Limb (tissue), 2 donors: ENCODE measurements around the gene ITPKB.

Source experiments
- DNase-seq, 2 donors: peaks; one replicate each; pipeline ENCODE4 v3.0.0-alpha.2; 2016; ENCODE audit errors: extremely low spot score in 2 of 2

Gene ITPKB

DNA sequence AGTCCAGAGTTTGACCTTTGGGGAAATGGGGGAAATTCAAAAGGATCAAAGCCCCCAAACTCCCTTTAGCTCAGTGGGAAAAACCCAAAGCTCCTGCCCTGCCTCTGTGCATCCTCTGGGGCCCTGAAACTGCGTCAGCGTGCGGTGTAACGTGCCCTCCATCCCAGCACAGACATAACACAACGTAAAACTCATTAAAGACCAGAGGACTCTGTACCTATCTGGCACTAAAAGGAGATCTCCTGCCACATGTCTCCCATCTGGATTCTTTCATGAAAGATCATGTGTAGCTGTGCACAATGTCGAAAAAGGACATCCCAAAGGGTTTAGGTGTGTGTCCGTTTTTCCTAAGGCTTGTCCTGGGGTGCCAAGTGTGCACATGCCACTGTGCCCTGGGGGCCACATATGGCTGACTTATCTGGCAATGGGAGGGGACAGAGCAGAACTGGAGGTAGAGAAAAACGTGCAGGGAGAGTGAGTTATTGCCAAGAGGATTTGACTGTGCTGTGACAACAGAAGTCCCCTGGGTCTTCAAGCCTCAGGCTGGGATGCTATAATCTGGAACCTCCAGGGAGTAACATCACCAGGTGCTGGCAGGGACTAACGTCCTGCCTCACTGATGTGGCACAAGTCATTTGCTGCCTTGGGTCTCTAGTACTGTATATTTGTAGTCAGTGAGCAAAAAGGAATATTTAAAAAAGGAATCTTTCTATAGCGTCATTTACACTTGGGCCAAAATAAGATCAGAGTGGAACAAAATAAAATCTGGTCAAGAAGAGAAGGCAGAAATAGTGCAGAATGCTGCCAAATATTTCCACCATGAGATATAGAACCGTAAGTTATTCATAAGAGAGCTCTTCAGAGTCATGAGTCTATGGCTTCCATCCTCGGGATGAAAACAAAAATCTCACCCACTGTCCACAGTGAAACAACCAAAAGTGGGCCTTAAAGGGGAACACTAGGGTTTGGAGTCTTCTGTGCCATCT lies 52.3 kb downstream of the ITPKB start:
- no peak for DNase-seq

DNA sequence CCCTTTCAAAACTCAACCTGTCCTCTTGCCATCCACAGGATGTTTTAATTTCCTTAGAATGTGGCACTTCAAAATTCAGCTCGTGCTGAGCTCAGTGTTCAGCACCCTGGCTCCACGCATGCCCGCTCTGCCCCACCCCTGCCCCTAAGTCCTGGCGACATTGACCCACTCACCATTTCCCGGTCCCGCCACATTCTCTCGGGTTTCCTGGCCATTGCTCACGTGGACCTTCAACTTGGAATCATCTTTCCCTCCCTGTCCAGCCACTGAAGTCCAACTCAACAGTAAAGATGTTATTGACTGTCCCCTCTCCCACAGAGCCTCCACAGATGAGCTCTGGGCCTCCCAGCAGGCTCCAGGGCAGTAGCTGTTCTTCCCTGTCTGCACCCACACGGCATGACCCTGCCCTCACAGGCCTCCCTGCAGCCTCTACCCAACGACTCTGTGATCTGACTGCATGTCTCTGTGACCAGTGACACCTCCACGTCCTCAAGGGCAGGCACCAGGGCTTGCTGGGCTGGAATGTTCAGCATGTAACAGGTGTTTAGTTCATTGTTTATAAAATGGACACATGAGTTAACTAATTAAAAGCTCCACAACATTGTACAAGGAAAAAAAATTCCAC lies 53.8 kb downstream of the ITPKB start:
- DNase-seq = no peak

DNA sequence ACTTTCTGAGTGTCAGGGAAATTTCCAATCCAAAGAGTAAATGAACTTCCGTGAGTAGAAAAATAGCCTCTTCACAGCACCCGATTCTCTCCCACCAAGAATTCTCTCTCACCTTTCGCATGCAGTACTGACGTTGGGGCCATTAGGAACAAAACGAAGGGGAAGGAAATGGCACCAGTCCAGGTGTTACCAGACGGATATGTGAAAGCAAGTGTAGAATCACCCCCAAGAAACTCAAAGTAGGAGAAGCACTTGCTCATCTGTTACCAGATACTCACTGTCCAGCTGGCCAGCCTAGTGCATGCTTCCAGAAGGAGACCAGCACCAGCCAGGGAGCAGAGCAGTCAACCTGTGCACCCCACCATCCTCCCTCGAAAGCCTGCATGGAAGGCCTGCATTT lies 55.1 kb downstream of the ITPKB start:
- no peak for DNase-seq

DNA sequence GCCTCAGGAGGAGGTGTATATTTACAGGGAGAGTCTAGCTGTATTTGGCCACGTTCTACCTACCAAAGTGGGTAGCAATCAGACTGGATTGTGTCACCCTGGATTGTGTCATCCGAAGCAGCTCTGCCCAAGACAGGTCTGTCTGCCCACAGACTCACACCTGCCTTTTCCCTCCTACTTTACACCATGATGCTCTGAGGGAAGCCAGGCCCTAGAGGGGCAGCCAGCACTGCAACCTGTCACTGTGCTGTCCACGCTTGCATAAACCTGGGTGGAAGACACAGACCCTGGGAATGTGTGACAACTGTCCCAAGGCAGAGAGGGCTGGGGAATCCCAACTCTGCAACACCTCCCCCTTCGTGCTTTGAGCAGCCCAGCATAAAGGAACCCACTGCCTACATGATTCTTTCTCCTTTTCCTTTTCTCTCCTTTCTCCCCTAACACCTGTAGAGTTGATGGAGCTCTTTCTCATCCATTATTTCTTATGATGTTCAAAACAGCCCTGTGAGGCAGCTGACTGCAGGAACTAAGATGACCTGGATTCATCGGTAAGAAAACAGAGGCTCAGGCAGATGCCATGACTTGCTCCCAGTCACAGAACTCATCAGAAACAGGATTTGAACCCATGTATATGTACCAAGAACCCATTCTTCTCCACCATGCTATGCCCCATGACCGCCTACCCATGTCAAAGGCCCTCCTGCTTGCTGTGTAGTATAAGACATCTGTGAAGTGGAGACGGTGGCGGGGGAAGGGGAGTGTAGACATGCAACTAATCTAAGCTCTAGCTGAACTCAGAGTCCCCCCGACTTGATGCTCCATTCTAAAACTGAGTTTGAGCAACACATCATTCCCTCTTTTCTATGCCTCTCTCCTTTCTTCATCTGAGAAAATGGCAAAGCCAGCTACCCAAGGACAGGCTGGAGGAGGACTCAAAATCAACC lies 55.9 kb downstream of the ITPKB start:
- no peak for DNase-seq

DNA sequence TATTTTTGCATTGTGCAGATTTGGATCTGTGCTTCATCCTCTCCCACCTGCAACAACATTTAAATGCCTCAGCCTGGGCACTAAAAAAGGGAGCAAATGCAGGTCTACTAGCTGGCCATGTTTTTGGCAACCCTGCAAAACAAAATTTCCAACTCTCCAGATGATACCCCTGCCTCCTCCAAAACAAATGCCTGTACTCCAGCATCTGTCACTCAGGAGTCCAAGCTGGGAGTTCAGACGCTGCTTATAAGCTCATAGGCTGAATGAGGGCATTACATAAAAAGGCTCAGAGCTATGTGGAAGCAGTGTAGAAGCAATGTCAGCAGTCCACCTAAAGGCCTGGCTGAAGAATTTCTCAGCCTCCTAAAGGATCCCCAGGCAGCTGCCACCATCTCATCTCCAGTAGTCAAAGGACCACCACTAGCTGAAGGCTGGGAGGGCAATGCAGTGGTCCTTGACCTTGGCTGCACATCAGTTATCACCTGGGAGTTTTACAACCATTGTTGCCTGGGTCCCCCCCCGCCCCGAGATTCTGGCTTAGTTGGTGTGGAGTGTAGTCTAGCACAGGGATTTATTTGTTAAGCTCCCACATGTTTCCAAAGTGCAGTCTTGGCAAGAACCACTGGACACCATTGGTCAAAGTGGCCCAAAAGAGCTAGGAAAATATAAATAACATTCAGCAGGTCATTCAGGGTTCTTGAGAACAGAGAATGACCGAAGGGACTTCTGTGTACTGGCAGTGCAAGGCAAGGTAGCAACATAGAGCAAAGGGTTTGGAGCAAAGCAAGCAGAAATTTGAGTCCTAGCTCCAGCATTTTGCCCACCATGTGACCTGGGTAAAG lies 57.2 kb downstream of the ITPKB start:
- no peak for DNase-seq

DNA sequence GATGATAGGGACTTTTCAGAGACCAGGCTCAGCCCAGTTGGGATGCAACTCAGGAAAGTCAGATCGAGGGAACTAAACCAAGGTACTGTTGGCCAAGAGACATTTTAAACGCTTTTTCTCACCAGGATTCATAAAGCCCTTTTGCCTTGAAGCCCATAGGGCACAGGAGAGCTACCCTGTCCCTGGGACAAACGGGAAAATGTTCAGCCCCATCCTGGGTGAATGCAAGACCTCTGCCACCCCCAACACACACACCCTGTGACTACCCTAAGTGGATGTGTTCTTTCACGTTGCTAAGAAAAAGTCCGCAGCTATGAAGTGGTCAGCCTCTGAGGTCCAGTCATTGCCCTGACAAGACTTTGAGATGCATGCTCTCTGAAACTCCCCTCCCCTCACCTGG lies 58.4 kb downstream of the ITPKB start:
- DNase-seq = no peak

DNA sequence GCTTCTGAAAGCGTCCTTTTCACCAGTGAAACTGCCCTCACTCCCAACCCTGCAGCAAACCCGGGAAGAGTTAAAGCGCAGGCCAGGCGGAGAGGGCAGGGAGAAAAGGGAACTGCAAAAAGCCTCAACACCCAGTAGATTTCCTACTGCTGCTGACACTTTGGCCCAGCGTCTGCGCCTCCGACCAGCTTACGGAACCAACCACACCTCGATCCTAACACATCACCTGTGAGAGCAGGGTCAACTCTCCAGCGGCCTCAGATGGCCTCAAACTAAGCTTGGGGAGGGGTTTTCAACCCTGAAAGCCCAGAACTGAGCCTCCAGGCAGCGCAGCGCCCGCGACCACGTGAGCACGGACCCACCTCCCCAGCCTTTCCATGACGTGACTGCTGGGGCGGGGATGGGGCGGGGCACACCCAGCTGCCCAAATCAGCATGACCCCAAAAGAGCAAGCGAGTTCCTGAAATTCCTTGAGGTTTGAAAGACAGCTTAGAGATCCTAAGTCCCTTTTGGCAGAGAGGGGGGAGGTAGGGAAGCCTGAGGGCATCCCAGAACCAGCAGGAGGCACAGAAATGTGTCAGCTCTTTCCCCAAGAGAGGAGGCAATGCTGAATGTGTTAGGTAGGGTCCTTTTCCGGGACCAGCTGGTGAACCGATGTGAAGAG lies 59.1 kb downstream of the ITPKB start:
- peak; percentile 87 to 93 for DNase-seq

DNA sequence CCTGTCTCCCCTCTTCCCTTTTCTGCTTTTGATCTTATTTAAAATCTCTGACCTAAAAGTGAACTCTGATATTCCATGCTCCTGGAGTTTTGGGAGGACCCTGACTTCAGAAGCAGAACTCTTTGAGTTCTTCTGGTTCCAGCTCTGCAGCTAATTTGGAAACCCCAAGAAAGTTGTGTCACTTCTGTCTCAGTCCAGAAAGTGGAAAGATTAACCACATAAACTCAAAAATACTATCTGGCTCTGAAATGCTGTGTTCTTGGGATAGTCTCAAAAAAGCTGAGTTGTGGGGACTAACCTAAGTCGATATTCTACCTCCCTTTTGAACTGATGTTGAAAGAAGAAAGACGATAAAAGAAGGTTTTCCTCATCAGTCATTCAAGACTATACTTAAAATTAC lies 59.8 kb downstream of the ITPKB start:
- DNase-seq = no peak

DNA sequence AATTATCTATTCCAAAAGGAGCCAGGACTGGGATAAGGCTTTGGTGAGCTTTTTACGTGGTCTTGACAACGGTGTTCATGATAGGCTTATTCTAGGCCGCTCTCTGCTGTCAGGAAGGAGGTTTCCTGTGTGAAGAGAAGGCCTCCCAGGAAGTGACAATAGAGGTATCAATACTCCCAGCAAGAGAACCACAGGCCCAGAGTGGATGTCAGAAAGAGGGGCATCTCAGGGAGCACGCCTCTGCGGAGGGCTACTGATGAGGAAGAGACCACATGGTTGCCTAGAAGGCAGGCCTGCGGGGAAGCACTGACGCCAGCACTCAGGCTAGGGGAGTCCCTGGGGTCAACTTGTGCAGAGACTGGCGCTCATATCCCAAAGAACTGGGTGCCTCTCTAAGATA lies 60.4 kb downstream of the ITPKB start:
- DNase-seq = no peak

DNA sequence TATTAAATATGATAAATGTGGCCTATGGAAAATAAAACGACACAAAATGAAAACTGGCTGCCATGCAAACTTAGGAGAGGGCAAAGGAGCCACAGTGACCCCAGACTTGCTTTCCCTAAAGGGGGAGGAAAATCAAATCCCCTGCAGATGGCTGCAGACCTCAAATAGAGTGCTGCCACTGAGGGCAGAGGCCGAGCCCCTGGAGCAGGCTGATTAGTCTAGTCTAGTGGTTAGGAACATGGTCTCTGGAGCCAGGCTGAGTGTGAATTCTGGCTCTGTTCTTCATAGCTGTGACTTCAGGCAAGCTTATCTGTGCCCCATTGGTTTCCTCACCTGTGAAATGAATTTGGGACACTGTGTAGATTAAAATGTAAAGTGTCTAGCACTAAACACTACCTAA lies 60.8 kb downstream of the ITPKB start:
- DNase-seq = no peak

DNA sequence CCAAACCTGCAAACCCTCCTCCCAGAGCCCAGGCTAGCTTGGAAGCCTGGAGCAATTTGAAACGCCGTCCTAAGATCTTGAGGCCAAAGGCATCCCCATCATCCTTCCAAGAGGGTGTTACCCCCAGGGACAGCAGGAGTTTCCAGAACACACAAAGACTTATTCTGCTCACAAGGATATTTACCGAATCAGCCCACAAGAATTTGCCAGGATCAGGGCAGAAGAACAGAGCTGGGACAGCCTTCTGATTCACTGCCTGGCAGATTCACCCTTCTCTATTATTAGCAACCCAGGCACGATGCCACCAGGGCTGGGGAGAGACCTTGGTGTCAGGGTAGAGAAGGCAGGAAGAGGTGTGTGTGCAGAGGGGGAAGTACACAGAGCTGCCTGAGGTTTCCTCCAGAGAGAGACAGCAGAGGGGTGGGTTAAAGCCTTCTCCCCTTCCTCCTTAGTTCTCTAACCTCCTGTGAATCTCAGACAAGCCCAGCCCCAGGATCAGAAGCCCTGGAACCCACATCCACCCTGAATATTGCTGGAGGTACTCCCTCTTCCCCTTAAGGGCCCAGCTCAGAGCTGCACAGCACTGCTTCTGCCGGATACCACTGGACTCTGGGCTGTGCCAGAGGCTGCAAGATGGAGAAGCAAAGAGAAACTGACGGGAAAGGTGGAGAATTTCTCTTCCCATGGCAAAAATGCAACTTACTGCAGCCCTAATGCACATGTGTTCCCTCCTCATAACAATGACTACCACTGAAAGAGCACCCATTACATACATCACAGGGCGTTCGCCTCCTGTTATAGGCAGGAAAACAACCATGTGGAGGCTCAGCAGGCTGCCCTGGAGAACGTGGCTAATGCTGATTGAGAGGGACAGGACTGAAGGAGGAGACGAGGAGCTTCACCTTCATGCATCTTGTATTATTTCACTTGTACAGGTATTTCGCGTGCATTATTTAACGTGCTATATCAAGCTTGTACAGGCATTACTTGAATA lies 61.8 kb downstream of the ITPKB start:
- no peak for DNase-seq

DNA sequence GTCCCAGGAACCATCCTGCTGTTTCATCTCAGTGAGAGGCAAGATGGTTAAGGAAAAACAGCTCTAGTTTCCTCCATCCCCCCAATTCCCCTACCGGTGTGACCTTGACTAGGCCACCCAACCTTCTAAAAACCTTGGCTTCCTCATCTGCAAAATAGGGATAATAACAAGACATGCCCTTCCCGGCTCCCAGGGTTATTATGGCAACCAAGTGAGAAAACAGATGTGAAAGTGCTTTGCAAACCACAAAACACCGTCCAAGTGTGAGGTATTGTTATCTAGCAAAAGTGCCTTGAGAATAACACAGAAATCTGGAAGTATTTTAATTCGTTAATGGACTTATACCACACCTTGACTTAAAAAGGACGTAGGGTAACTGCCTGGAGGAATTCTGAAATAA lies 62.7 kb downstream of the ITPKB start:
- DNase-seq = no peak

DNA sequence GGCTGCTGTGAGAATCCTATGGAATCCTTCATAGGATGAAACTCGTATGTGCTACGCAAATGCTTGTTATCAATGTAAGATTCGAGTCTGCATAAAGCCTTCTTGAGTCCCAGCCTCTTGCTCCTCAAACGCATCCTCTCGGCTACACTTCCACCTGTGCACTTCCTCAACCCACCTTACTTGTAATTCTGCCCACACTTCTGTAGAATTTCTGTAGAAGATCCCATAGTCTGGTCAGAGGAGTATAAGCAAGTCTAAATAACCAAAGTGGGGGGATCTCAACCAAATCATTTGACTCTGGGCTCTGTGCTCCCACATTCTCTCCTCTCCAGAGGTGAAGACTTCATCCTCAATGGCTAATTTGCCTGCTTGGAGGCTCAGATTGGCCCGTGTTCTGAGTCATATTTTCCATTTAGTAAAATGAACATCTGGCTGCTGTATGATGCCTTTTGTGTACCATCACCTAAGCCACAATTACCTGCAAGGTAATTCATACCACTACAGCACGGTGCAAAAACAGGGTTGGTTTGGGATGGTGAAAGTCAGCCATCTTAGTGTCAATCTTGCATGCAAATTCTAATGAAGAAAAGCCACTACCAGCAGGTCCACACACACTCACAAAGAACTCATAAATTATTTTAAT lies 63.2 kb downstream of the ITPKB start:
- no peak for DNase-seq

DNA sequence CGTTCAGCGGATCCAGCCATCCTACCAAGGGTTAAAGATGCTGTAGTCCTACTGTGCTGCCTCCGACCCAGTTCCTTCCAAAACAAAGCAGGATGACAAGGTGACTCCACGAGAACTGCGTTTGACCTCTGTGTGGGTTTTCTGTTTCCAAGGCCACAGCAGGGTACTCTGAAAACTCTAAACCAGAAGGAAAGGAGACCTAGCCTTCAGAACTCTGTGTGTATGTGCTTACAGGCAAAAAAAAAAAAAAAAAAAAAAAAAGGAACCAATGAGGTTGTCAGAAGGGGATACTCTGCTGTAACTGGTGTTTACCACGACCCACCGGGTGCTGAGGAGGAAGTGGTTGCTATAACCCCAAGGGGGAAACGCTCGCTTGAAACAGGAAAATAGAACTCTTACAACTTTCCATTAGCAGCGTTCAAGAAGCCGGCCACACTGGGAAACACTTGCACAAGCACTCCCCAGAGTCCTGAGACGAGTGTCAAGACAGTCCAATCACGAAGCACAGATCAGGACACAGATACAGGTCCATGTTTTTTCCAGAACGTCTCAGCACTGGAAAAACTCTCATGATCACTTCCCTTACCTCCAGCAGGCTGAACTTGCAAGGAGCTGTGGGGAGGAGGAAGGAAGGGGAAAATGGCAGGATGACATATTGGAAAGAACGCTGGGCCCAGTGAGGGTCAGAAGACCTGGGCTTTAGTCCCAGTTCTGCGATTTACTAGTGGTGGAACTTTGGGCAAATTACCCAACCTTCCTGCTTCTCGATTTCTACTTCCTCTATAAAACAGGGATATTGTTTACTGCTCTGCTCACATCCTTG lies 64.0 kb downstream of the ITPKB start:
- no peak for DNase-seq

DNA sequence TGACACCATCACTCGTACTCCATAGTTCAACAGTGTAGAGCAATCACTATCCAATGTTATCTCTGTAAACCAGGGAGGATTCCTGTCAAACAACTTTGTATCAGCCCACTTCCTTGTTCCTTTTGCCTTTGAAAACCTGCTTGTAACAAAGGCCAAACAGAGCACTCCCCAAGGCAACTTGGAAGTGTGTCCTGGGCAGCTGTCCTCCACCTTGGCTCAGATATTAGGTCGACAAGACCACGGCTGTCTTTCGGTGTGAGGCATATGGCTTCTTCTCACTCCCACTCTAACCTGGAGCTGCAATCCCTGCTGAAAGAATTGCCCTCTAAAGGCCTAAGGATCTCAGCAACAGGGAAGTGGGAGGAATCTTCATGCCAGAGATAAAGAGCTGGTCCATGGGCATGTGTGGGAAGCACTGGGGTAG lies 66.7 kb downstream of the ITPKB start:
- no peak for DNase-seq

DNA sequence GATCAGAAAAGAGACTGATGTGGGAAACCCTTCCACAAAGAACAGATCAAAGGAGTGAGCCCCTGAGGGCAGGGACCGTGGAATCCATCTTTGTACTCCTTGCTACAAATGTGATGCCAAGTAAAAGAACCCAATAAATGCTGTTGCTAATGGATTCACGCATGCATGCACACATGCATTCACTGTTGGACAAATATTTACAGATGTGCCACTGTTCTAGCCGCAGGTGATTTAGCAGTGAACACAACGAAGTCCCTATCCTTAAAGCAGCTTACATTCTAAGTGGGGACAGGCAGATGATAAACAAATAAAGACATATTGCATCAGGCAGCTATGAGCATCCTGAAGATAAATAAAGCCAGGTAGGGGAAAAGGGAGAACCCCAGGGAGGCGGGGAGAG lies 67.8 kb downstream of the ITPKB start:
- DNase-seq = no peak

DNA sequence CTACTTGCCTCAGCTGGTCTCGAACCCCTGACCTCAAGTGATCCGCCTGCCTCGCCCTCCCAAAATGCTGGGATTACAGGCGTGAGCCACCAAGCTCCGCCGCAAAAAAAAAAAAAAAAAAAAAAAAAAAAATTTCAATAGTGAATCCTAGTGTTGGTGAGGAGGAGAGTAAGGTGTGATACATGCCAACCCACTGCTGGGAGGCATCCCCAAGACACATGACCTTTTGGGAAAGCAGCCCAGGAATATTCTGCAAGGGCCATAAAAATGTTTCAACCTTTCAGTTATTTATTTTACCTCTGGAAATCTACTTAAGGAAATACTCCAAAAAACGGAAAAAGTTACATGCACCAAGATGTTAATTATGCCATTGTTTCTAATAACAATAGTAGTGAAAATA lies 69.0 kb downstream of the ITPKB start:
- no peak for DNase-seq

DNA sequence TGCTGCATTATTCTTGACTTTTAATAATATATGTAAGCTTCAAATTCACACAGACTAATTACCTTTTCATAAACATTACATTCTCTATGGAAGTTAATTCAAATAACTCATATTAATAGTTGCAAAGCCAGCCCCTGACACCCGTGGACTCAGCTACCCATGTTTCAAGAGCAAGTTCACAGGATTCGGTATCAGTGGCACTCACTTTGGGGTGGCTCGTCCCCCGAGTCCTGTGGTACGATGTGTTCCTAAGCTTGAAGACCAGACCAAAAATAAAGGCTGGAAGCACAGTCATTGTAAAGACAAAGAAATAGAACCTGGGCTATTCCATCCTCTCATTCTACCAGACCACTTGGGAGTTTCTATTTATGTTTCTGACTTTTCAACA lies 70.9 kb downstream of the ITPKB start:
- no peak for DNase-seq
